Stimulated activated CD4-positive, alpha-beta T cell treated with anti-CD3 and anti-CD28 coated beads, Interleukin-4, amount 100 ng/mL, for 48 hours (primary cell): ENCODE measurements around the gene CELA2A.
"Not testable (repeated sequence)": the region's sequence is repeated elsewhere in the genome, so short reads cannot be mapped to it uniquely, and the experiment has no call there.

Experiments
- DNase-seq, 2 donors: peaks; one replicate each; pipeline ENCODE4 v3.0.0-alpha.2; 2020; ENCODE audit warnings: low read depth in 2 of 2

Gene CELA2A

DNA sequence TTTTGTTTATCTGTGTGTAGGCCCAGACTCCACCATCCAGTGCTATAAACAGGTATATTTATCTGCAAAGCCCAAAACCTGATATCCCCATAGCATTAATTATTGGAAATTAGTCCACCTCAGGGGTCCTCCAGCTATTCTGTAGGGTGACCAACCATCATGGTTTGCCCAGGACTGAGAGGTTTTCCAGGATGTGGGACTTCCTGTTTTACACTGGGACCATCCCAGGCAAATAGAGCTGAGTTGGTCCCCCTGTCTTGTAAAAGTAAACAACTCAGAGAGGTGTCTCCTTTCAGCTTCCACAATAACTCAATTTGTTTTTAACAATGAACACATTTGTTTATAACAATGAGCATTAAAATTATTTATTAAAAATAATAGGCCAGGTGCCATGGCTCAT lies 11.6 kb downstream of the CELA2A start:
- no peak for DNase-seq

DNA sequence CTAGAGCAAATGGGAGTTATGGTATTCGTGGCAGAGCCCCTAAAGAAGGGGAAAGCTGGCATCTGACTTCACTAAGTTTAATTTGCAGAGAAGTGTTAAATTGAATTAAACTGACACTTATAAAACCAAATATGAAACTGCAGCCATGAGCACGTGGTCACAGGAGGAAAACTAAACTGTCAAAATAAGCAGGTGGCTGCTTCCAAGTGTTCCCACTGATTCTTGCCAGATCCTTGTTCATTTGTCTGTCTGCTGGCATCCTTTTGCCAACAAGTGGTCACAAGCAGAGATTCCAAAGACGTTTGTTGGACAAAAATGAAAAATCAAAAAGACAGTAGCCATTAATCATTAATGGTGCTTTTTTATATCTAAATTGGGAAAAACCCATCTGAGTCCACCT lies 12.8 kb downstream of the CELA2A start:
- no peak for DNase-seq

DNA sequence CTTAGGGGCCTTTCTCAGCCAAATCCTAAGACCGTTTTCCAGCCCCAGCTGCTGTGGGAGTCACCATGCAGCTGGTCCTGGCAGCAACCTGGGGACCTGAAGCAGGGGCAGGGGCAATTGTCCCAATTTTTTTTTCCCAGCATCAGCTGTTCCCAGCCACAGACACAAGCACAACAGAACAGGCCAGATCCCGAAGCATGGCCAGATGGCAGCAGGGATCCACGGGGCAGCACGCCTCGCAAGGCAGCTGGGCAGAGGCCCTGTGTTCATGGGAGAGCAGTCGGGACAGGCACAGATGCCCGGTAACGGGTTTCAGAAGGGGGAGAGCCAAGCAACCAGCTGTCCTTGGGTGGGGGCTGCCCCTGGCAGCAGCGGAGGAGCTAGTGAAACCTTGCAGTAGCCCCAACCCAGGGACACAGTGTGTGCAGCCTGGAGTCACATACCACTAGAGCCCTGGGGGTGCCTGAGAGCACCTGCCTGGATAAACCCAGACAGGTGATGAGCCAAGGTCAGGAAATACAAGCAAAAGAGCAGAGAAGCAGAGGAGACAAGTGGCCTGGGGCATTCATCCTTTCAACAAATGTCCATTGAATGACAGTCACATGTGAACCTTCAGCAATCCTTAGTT lies 13.4 kb downstream of the CELA2A start:
- DNase-seq: not testable (repeated sequence)

DNA sequence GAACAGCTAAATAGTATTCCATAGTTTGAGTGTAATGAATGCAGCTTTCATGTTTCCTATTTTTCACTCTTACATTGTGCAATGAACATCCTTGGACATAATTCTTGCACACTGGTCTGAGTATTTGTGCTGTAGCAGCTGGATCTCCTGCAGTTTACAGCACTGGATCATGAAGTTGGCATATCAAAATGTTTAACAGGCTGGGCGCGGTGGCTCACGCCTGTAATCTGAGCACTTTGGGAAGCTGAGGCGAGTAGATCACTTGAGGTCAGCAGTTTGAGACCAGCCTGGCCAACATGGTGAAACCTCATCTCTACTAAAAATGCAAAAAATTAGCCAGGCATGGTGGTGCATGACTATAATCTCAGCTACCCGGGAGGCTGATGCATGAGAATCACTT lies 14.5 kb downstream of the CELA2A start:
- DNase-seq: not testable (repeated sequence)

DNA sequence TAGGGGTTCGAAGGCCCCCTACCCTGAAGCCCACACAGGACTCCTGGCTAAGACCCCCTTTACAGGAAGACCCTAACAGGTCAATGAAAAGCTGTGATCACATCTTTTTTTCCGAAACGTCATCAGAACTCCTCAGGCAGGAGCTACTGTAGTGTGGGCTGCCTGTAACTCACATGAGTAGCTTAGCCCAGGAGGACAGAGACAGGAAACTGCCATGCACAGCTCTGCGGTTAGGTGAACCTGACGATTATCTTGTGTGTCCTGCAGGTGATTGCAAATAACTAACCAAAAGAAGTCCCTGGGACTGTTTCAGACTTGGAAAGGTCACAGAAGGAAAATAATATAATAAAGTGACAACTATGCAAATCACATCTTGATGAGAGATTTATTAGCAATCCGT lies 15.2 kb downstream of the CELA2A start:
- not testable (repeated sequence) for DNase-seq

DNA sequence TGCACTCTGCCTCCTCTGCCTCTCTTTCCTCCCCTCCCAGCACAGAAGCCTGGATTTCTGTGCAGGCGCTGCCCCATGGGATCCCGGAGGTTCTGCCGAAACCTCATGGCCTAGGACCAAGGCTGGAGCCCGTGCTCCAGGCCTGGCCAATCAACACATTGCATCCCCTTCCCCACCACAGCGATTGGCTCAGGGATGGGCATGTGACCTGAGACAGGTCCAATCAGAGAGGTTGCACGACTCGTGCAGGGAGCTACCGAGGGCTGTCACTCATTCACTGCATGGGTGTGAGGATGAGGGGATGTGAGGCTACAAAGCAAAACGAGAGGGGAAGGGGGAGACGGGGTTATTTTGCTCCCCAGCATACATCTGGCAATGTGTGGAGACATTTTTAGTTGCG lies 16.1 kb downstream of the CELA2A start:
- no peak for DNase-seq

DNA sequence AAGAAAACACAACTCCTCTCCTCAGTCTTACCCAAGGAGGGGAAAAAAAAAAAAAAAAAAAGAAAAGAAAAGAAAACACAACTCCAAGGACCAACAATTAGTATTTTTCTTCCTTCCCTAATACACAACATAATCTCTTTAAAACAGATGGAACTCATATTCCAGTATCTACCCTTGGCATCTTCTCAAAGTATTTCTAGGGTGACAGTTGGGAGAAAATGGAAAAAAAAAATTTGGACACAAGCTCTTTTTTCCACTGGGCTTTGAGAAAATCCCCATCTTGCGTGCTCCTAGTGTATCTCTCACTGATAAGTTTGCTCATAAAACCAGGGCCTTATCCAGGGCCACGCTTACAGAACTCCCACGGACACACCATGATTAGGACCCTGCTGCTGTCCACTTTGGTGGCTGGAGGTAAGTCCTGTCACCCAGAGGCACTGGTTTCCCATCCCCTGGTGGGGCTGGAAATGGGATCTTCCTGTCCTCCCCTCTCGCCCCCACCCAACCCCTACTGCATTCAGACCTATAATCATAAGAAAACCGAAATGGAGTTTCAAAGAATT lies 19.3 kb downstream of the CELA2A start, which contains the start of gene CELA2B:
Gene CELA2B, plus strand, starts transcription at position 353 of the 563 bp plus-strand sequence. Its CDS starts 22 bp downstream, at position 375.
- DNase-seq: no peak

DNA sequence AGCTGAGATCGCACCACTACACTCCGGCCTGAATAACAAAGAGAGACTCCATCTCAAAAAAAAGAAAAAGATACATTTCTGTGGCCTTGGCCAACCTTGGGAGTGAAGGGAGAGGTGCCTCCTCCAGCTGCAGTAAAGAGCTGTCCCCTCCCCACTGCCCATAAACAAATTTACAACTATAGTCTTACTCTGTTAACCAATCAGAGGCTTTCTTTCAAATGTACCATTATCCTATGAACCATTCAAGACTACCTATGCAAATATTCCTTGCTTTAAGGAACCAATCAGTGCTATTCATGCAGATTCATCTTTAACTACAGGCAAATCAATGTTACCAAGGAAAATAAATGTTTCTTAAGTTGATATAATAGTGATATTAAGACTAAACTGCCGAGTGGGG lies 20.4 kb downstream of the CELA2A start:
- DNase-seq: no peak

DNA sequence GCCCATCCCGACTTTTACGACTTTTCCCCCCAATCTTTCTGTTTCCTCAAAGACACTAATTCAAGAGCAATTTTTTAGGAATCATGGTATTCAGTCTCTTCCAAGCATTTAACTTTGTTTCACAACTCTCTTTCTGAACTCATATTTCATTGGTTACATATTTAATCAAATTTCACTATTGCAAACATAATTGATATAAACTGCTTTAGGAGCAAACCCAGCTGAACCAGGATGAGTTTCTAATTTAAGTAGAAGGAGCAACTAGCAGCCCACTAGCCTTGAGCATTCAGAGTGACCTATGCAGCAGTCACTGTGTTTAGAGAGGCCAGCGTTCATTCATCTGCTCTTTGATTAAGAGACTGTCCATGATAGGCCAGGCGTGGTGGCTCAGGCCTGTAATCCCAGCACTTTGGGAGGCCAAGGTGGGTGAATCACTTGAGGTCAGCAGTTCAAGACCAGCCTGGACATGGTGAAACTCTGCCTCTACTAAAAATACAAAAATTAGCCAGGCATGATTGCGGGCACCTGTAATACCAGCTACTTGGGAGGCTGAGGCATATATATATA lies 21.2 kb downstream of the CELA2A start:
- no peak for DNase-seq

DNA sequence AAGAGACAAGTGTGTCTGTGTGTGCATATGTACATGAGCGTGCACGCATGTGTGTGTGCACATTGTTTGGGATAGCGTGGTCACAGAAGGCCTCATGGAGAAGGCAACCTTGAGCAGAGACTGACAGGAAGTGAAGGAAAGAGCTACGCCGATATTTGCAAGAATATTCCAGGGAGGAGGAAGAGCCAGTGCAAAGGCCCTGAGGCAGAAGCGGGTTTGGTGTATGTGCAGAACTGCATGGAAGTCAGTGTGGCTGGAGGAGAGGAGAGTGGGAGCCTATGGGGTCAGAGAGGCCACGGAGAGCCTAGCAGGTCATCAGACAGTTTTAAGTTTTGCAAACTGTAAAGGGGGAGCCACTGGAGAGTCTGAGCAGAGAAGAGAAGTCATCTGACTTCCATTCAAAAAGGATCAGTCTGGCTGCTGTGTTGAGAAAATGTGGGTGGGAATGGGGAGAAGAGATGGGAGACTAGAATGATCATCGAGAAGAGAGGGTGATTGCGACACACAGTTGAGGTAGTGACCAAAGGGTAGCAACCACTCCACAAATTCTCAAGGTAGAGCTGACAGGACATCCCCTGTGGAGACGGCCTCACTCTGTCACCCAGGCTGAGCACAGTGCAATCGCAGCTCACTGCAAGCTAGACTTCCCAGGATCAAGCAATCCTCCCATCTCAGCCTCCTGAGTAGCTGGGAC lies 23.3 kb downstream of the CELA2A start:
- no peak for DNase-seq

DNA sequence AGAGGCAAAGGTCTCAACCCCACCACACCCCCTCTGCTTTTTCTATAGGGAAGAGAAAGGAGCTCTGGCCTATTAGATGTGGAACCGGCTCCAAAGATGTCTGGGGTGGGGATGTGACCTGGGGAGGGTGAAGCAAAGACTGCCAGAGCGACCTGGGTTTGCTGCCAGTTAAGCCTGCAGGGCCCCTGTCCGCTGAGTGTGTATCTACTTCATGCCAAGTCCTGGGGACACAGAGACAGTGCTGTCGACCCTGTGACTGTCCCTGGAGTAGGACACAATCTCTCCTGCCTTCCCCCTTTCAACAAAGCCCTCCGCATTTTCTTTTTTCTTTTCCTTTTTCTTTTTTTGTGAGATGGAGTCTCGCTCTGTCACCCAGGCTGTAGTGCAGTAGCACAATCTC lies 25.9 kb downstream of the CELA2A start:
- not testable (repeated sequence) for DNase-seq

DNA sequence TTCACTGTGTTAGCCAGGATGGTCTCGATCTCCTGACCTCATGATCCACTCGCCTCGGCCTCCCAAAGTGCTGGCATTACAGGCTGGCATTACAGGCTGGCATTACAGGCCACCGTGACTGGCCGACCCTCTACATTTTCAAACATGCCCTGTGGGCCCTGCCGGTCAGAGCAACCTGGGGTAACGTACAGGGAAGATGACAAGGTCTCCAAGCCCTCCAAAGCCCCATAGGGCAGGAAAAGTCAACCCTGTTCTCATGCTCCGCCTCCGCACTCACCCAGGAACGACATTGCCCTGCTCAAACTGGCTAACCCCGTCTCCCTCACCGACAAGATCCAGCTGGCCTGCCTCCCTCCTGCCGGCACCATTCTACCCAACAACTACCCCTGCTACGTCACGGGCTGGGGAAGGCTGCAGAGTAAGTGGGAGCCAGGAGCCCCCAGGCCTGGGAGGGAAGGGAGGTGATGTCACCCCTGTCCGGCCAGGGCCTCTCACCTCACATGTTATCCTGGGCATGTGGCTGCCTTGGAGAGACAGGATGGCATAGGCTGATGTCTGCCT lies 26.5 kb downstream of the CELA2A start:
- DNase-seq: not testable (repeated sequence)

DNA sequence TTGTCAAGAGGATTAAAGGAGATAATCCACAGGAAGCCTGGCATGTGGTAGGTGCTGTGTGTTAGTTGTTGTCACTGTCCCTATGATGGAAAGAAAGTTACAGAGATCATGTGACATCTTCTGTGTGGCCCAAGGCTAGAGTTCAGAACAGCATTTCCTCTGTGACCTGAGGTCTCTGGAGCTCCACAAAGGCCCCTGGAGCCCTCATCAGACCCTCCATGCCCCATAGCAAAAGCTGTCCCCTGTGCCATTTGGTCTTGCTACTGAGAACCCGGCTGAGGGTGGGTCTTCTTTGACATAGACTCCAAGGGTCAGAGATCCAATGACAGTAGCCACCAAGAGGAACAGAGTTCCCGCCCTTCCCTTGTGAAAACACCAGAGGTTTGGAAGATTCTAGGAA lies 27.4 kb downstream of the CELA2A start:
- no peak for DNase-seq

DNA sequence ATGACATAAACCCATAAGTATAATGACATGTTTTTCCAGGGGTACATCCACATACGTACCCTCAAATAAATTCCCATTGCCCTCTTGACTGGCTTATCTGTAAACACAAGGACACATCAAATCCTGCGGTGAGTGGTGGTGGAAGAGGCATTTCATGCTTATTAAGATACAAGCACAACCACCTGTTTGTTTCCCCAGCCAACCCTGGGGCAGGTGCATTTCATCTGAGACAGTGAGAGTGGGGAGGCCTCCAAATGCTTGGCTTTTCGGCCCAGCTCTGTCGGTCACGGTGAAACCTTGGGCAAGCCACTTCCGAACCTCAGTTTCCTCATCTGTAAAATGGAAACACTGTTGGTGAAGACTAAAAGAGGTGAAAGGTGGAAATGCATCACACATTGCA lies 27.9 kb downstream of the CELA2A start:
- not testable (repeated sequence) for DNase-seq

DNA sequence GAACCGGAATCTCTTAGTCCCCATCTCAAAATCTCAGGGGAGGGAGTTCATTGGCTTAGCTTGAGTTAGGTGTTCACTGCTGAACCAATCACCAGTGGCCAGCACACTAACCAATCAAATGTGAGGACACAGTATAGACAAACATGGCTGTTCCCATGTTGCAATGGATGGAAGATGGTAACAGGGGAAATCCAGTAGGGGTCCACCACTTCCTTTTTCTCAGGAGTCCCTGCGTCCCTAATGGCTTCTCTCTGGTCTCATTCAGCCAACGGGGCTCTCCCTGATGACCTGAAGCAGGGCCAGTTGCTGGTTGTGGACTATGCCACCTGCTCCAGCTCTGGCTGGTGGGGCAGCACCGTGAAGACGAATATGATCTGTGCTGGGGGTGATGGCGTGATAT lies 29.1 kb downstream of the CELA2A start:
- no peak for DNase-seq

DNA sequence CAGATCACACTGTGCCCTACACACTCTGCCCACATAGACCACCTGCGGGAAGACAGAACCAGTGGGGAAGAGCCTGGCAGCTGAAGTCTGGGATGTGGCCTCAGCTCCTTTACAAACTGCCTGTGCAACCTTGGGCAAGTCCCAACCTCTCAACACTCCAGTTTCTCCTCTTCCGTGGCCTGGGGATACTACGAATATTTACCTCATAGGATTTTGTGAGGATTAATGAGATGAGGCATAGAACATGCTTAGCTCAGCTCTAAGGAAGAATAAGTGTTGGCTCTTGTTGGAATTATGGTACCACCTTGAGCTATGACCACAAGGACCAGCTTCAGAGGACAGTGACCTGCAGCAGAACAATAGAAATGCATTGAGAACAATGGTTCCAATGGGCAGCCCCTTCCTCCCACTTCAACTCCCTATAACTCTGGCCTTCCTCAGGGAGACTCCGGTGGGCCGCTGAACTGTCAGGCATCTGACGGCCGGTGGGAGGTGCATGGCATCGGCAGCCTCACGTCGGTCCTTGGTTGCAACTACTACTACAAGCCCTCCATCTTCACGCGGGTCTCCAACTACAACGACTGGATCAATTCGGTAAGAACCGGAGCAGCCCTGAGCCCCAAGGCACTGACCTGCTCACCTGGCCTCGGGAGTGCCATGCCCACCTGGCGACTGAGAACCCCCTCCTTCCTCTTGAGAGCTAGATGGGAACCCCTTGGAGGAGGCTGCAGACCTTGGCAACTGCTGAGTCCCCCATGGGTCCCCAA lies 30.5 kb downstream of the CELA2A start:
- DNase-seq: not testable (repeated sequence)

DNA sequence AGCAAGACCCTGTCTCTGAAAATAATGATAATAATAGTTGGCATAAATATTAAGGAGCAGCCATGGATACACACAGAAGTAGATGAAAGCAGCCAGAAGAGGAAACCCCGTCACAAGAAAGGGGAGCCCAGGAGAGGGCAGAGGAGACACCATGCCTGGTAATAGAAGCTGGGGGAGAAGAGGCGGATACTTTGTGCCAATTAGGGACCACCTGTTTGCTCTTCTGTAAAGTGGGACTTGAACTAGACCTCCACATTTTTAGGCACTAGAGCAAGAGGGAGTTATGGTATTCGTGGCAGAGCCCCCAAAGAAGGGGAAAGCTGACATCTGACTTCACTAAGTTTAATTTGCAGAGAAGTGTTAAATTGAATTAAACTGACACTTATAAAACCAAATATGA lies 31.8 kb downstream of the CELA2A start:
- DNase-seq: no peak

DNA sequence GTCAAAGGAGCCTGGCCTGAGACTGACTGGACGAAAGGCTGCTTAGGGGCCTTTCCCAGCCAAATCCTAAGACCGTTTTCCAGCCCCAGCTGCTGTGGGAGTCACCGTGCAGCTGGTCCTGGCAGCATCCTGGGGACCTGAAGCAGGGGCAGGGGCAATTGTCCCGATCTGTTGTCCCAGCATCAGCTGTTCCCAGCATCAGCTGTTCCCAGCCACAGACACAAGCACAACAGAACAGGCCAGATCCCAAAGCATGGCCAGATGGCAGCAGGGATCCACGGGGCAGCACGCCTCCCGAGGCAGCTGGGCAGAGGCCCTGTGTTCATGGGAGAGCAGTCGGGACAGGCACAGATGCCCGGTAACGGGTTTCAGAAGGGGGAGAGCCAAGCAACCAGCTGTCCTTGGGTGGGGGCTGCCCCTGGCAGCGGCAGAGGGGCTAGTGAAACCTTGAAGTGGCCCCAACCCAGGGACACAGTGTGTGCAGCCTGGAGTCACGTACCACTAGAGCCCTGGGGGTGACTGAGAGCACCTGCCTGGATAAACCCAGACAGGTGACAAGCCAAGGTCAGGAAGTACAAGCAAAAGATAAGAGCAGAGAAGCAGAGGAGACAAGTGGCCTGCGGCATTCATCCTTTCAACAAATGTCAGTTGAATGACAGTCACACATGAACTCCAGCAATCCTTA lies 32.7 kb downstream of the CELA2A start:
- DNase-seq: no peak

DNA sequence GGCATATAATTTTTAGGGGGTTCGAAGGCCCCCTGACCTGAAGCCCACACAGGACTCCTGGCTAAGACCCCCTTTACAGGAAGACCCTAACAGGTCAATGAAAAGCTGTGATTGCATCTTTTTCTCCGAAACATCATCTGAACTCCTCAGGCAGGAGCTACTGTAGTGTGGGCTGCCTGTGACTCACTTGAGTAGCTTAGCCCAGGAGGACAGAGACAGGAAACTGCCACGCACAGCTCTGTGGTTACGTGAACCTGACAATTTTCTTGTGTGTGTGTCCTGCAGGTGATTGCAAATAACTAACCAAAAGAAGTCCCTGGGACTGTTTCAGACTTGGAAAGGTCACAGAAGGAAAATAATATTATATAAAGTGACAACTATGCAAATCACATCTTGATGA lies 34.5 kb downstream of the CELA2A start:
- DNase-seq: not testable (repeated sequence)

DNA sequence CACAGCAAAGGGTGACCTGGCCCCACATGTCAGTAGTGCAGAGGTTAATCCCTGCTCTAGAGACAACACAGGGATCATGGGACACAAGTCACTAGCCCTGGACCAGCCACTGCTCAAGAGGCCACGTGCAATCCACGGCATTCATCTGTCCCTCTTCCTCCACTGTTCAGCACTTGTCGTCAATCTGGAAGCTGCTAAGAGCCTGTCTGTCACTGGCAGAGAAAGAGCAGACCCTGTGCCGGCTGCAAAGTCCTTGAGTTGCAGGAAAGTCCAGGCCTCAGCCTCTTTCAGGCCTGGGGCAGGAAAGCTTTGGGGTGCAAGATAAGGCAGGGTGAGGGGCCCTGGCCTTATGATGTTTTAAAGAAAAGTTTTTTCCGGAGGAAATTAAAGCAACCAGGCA lies 36.1 kb downstream of the CELA2A start:
- no peak for DNase-seq

DNA sequence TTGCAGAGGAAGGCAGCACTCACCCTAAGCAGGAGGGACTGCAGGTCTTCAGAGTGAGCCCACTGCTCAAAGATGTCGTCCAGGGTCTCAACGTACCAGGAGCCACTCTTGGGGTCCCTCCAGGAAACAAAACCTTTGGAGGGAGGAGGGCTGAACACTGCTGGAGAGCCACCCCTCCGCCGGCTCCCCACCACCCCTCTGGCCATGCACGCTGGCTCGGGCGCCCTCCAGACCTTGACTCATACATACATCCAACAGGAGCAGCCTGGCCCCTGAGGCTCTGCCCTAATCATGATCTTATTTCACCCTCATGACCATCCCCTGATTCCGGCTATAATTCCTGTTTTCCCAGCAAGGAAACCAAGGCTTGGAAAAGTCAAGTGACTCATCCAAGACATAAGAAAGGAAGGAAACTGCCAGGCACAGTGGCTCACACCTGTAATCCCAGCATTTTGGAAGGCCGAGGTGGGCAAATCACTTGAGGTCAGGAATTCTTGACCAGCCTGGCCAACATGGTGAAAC lies 37.4 kb downstream of the CELA2A start:
- DNase-seq: no peak
